Spleen (tissue), 11 donors: ENCODE measurements around the gene KDM2B. TPM values are rescaled to one million over a fixed set of nuclear protein-coding genes. Genes with fewer than 3 reads are reported as not detected.

Experiments
- DNase-seq: peaks from one replicate; pipeline ENCODE4 v3.0.0-alpha.2; 2020
- H3K27ac ChIP-seq, 8 donors: fragments of 200-600 bp; sonication (generic) in 7 of 8; 1 replicate in 4 of 8; 2 replicates in 4 of 8; pipeline versions ENCODE4 v1.5.0 to v1.8.0; 2016 to 2021; ENCODE audit warnings: inconsistent platforms in 4 of 8, mild to moderate bottlenecking in 4 of 8, moderate library complexity in 1 of 8
- H3K27me3 ChIP-seq, 7 donors: fragments of 200-600 bp; sonication (generic) in 6 of 7; replicated peaks in 1 of 7; 1 replicate in 4 of 7; 2 replicates in 3 of 7; pipeline versions ENCODE4 v1.5.0 to v1.8.0; 2016 to 2021; ENCODE audit warnings: inconsistent platforms in 3 of 7, mild to moderate bottlenecking in 1 of 7
- H3K36me3 ChIP-seq, 6 donors: fragments of 200-600 bp; sonication (generic) in 5 of 6; 1 replicate in 4 of 6; 2 replicates in 2 of 6; pipeline versions ENCODE4 v1.5.0 to v1.8.0; 2016 to 2021; ENCODE audit warnings: inconsistent platforms in 2 of 6
- H3K4me1 ChIP-seq, 6 donors: fragments of 200-600 bp; sonication (generic) in 5 of 6; 1 replicate in 3 of 6; 2 replicates in 3 of 6; pipeline versions ENCODE4 v1.5.0 to v1.8.0; 2016 to 2021; ENCODE audit warnings: inconsistent platforms in 3 of 6
- H3K4me3 ChIP-seq, 8 donors: fragments of 200-600 bp; sonication (generic) in 7 of 8; 1 replicate in 4 of 8; 2 replicates in 4 of 8; pipeline versions ENCODE4 v1.5.0 to v1.8.0; 2016 to 2021; ENCODE audit warnings: inconsistent platforms in 4 of 8, mild to moderate bottlenecking in 4 of 8, moderate library complexity in 2 of 8
- H3K9me3 ChIP-seq, 8 donors: fragments of 200-600 bp; sonication (generic) in 7 of 8; 1 replicate in 4 of 8; 2 replicates in 4 of 8; pipeline versions ENCODE4 v1.5.0 to v1.8.0; 2016 to 2021; ENCODE audit warnings: inconsistent platforms in 4 of 8
- POLR2A ChIP-seq, 3 donors: fragments of 450-650 bp; IDR thresholded peaks; one replicate each; pipeline ENCODE4 v1.5.1; 2017; ENCODE audit warnings: antibody characterized with exemption in 3 of 3, mild to moderate bottlenecking in 1 of 3
- POLR2AphosphoS5 ChIP-seq, 3 donors: sonication (generic); formaldehyde crosslinking; IDR thresholded peaks; one replicate each; pipeline ENCODE4 v1.5.1; 2017; ENCODE audit warnings: antibody characterized with exemption in 3 of 3
- WGBS, 5 donors: extraction: QIAGEN DNeasy Blood & Tissue Kit in 3 of 5; methylation state at CpG; one replicate each; pipeline versions ENCODE4 v1.1.5 to v1.1.7; 2013 to 2018; 5-methylcytosine and 5-hydroxymethylcytosine counted together
- intact Hi-C: fragments of 100-400 bp; cut with DNase I; formaldehyde crosslinking; loops from one replicate; pipeline ENCODE4 v1.15.0; 2023; ENCODE audit warnings: low total_unique reads
- polyA plus RNA-seq, 3 donors: library from polyadenylated mRNA; stranded (reverse); fragments of 200-250 nt; gene quantifications; one replicate each; pipeline ENCODE4 v1.2.1, GENCODE V29; 2013
- total RNA-seq, 7 donors: library from RNA; depleted of rRNA in 3 of 7; stranded (reverse); fragments of >200 nt in 3 of 7; fragmentation: NEBNext Ultra II Directional in 4 of 7; extraction: Animal tissue kit (Norgen Biotek cat#: 25700) in 4 of 7; gene quantifications; one replicate each; pipeline versions ENCODE4 v1.1.0 to v1.2.1, GENCODE V29; 2016 to 2021
- TF ChIP-seq, protein P1 (sequence below), 11 experiments: fragments of 200-600 bp in 7 of 11; fragments of 450-650 bp in 4 of 11; sonication (generic) in 4 of 11; IDR thresholded peaks in 8 of 11; conservative IDR thresholded peaks in 3 of 11; 1 replicate in 7 of 11; 2 replicates in 4 of 11; pipeline versions ENCODE4 v1.4.0 to v1.8.0; 2016 to 2021; ENCODE audit warnings: antibody characterized with exemption in 11 of 11, inconsistent platforms in 4 of 11, mild to moderate bottlenecking in 1 of 11
- donor health status: healthy with polysubstance abuse.
- donor health status: DM: no; HTN: no; CAD: no; lungs with moderate emphysema.
- donor health status: DM: no; HTN: no; CAD: no.
- donor health status: Bipolar disorder and iron deficiency.
- donor health status: healthy.
- donor health status: DM: no; HTN: no; CAD: no.
- donor health status: DM: yes; HTN: yes; CAD: no.

Gene KDM2B
- total and polyA plus RNA-seq, 10 donors = 20.8 to 56.2 (median 40.1) TPM

DNA sequence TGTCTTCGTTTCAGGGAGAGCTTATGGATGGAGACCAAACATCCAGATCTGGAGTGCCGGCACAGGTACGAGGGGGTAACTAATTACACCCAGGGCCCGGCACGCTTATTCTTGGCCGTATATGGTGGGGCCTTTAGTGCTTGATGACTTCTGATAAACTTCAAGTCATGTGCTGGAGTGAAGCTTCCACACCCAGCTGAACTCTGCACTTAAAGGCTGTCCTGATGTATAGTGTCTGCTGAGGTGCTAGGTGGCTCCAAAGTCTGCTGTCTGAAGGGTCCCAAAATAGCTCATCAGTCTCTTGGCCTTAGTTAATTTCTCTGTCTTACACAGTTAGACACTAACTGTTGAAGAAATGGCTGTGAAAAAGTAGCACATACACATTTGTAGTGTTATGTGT lies 163.0 kb downstream of the KDM2B start:
- DNase-seq = no peak
- no peaks in the 10 kb centered on the region for H3K9me3 ChIP-seq
- peaks cover 0 to 9% (median 0%) of the 10 kb centered on the region in 6 donors for H3K4me1 ChIP-seq
- no peak overlapping the region for H3K27ac ChIP-seq
- peaks cover 6 to 91% (median 72%) of the 10 kb centered on the region in 6 donors for H3K36me3 ChIP-seq
- no peak overlapping the region for H3K4me3 ChIP-seq
- TF ChIP-seq POLR2A (IDR thresholded peaks at IDR 0.05) (no peak), POLR2AphosphoS5 (IDR thresholded peaks at IDR 0.05) (no peak)
- TF ChIP-seq, protein P1, sequence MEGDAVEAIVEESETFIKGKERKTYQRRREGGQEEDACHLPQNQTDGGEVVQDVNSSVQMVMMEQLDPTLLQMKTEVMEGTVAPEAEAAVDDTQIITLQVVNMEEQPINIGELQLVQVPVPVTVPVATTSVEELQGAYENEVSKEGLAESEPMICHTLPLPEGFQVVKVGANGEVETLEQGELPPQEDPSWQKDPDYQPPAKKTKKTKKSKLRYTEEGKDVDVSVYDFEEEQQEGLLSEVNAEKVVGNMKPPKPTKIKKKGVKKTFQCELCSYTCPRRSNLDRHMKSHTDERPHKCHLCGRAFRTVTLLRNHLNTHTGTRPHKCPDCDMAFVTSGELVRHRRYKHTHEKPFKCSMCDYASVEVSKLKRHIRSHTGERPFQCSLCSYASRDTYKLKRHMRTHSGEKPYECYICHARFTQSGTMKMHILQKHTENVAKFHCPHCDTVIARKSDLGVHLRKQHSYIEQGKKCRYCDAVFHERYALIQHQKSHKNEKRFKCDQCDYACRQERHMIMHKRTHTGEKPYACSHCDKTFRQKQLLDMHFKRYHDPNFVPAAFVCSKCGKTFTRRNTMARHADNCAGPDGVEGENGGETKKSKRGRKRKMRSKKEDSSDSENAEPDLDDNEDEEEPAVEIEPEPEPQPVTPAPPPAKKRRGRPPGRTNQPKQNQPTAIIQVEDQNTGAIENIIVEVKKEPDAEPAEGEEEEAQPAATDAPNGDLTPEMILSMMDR (IDR thresholded peaks at IDR 0.05 in 8 of 11, conservative IDR thresholded peaks at IDR 0.05 in 3 of 11) = no peak
- intact Hi-C loops = no loop called here
- no peaks in the 10 kb centered on the region for H3K27me3 ChIP-seq
- 95 to 97% (median 96%) methylated on average over 6 of the region's 6 CpGs for WGBS, 5 donors

GRCh38 chr12:121413917-121414316 lies 166.9 kb downstream of the KDM2B start:
- Histone ChIP-seq H3K27me3 (no peaks in the 10 kb centered on the region), H3K4me3 (no peak overlapping the region), H3K4me1 (peaks cover 0 to 19% (median 0%) of the 10 kb centered on the region in 6 donors), H3K27ac (no peak overlapping the region), H3K9me3 (no peaks in the 10 kb centered on the region), H3K36me3 (peaks cover 6 to 74% (median 37%) of the 10 kb centered on the region in 6 donors)
- WGBS, 5 donors = 88 to 100% (median 97%) methylated on average over 1 of the region's 1 CpG
- TF ChIP-seq POLR2A (IDR thresholded peaks at IDR 0.05) = no peak
- TF ChIP-seq, protein P1 (IDR thresholded peaks at IDR 0.05 in 8 of 11, conservative IDR thresholded peaks at IDR 0.05 in 3 of 11) = no peak
- no peak for TF ChIP-seq POLR2AphosphoS5 (IDR thresholded peaks at IDR 0.05)
- DNase-seq = no peak
- intact Hi-C loops = no loop called here

- WGBS, 5 donors = 84 to 100% (median 100%) methylated on average over 2 of the region's 2 CpGs
- intact Hi-C loops = no loop called here
- Histone ChIP-seq H3K27ac (no peak overlapping the region), H3K36me3 (peaks cover 0 to 75% (median 31%) of the 10 kb centered on the region in 6 donors), H3K4me1 (peaks cover 15 to 49% (median 25%) of the 10 kb centered on the region in 6 donors), H3K4me3 (no peak overlapping the region), H3K9me3 (no peaks in the 10 kb centered on the region), H3K27me3 (no peaks in the 10 kb centered on the region)
- no peak for DNase-seq
- no peak for TF ChIP-seq POLR2AphosphoS5 (IDR thresholded peaks at IDR 0.05)
- TF ChIP-seq POLR2A (IDR thresholded peaks at IDR 0.05) = no peak
- TF ChIP-seq, protein P1 (IDR thresholded peaks at IDR 0.05 in 8 of 11, conservative IDR thresholded peaks at IDR 0.05 in 3 of 11) = no peak
Measured at GRCh38 chr12:121405211-121405610, 175.6 kb downstream of the KDM2B start.

DNA sequence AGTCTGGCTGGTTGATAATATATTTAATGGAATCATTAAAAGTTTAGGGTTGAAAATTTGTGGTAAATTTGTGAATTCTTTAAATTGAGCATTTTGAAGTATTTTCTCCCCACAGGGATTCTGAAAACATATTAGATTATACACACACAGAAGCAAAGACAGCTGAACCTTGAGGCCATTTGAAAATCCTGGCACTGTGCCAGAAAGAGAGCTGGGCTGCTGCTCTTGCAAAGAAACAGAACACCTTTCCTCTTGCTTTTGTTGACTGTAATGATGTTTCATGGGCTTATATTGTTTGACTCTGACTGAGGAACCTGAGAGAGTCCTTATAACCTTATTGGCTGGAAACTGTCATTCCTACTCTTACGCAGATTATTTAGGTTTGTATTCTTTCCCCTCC lies 176.1 kb downstream of the KDM2B start:
- H3K9me3 ChIP-seq = no peaks in the 10 kb centered on the region
- H3K27me3 ChIP-seq = no peaks in the 10 kb centered on the region
- H3K27ac ChIP-seq = no peak overlapping the region
- WGBS, 5 donors = 88 to 100% (median 100%) methylated on average over 1 of the region's 1 CpG
- H3K4me3 ChIP-seq = no peak overlapping the region
- TF ChIP-seq, protein P1 (IDR thresholded peaks at IDR 0.05 in 8 of 11, conservative IDR thresholded peaks at IDR 0.05 in 3 of 11) = no peak
- TF ChIP-seq POLR2AphosphoS5 (IDR thresholded peaks at IDR 0.05) (no peak), POLR2A (IDR thresholded peaks at IDR 0.05) (no peak)
- H3K36me3 ChIP-seq = peaks cover 0 to 70% (median 31%) of the 10 kb centered on the region in 6 donors
- DNase-seq = no peak
- peaks cover 15 to 49% (median 26%) of the 10 kb centered on the region in 6 donors for H3K4me1 ChIP-seq
- intact Hi-C loops = loop anchor here (5.0 kb wide), 1 partner anchor 52 kb away; the partner anchor contains the start of gene ANAPC5
